Prostate gland (tissue), 2 donors: Measurements from ENCODE around the gene PARVB. TPM values are rescaled to one million over a fixed set of nuclear protein-coding genes. Genes with fewer than 3 reads are reported as not detected.

Experiments used
- DNase-seq: peaks from one replicate; pipeline ENCODE4 v3.0.0-alpha.2; 2019; ENCODE audit warnings: low spot score
- H3K27ac ChIP-seq, 2 donors: fragments of 200-600 bp; sonication (generic); 2 replicates each; pipeline ENCODE4 v1.5.1; 2017 to 2019
- H3K27me3 ChIP-seq: fragments of 200-600 bp; sonication (generic); replicated peaks from 2 replicates; pipeline ENCODE4 v1.5.1; 2019; ENCODE audit not compliant: insufficient read depth
- H3K36me3 ChIP-seq, 2 donors: fragments of 200-600 bp; sonication (generic); 1 replicate in 1 of 2; 2 replicates in 1 of 2; pipeline versions ENCODE4 v1.5.1 to v1.8.1; 2017 to 2019
- H3K4me1 ChIP-seq: fragments of 200-600 bp; sonication (generic); replicated peaks from 2 replicates; pipeline ENCODE4 v1.5.1; 2019
- H3K4me3 ChIP-seq, 2 donors: fragments of 200-600 bp; sonication (generic); 2 replicates each; pipeline ENCODE4 v1.5.1; 2017 to 2019
- H3K9me3 ChIP-seq: fragments of 200-600 bp; sonication (generic); 2 replicates; pipeline ENCODE4 v1.5.1; 2017
- POLR2A ChIP-seq: fragments of 450-650 bp; IDR thresholded peaks from one replicate; pipeline ENCODE4 v1.6.1; 2016; ENCODE audit warnings: antibody characterized with exemption, mild to moderate bottlenecking
- POLR2AphosphoS5 ChIP-seq: sonication (generic); formaldehyde crosslinking; IDR thresholded peaks from one replicate; pipeline ENCODE4 v1.6.1; 2017; ENCODE audit warnings: antibody characterized with exemption
- WGBS: methylation state at CpG from one replicate; pipeline ENCODE4 v1.1.5; 2018; 5-methylcytosine and 5-hydroxymethylcytosine counted together
- intact Hi-C: fragments of 100-400 bp; cut with DNase I; formaldehyde crosslinking; loops from one replicate; pipeline ENCODE4 v1.14.2; 2022
- total RNA-seq, 2 donors: library from RNA; depleted of rRNA; stranded (reverse); fragments of >200 nt; gene quantifications; one replicate each; pipeline ENCODE4 v1.1.0, GENCODE V29; 2016
- TF ChIP-seq, protein P1 (sequence below), 4 experiments: fragments of 200-600 bp in 2 of 4; fragments of 450-650 bp in 2 of 4; sonication (generic) in 2 of 4; IDR thresholded peaks; 1 replicate in 3 of 4; 2 replicates in 1 of 4; pipeline ENCODE4 v1.5.1; 2016 to 2019; ENCODE audit warnings: antibody characterized with exemption in 4 of 4, mild to moderate bottlenecking in 2 of 4, moderate library complexity in 2 of 4

PARVB gene
- total RNA-seq, 2 donors from 2014 or later: 11.7 to 28.4 TPM

DNA sequence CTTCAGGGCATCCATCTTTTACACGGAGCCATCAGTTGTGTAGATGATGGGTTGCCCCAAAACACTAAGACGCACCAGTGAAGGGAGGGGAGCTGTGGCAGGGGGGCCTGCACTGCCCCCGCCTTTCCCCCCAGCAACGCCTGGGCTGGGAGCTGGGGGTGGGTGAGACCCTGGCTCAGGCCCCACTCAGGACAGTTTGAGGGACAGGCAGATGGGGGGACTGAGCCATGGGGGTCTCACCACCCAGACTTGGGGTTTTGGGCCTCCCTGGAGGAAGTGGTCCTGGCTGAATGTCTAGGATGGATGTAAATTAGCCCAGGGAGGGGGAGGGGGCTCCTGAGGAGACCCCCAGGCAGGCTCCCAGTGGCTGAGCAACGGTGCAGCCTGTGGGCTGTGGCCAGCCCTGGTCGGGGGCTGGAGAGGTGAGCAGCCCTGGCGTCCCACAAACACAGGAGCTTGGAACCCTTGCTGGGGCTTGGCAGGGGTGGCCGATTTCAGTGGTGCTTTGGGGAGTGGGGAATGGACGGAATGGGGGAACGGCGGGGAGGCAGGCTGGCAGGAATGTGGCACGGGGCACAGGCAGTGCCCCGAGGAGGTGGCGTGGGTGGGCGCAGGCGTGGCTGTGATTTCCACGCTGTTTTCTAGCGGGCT, 6.1 kb downstream of the PARVB start:
- intact Hi-C loops: no loop called here
- no peaks in the 10 kb centered on the region for H3K4me1 ChIP-seq
- no peaks in the 10 kb centered on the region for H3K27me3 ChIP-seq
- DNase-seq: no peak
- H3K4me3 ChIP-seq: no peak overlapping the region
- TF ChIP-seq POLR2AphosphoS5: no peak
- TF ChIP-seq, protein P1, sequence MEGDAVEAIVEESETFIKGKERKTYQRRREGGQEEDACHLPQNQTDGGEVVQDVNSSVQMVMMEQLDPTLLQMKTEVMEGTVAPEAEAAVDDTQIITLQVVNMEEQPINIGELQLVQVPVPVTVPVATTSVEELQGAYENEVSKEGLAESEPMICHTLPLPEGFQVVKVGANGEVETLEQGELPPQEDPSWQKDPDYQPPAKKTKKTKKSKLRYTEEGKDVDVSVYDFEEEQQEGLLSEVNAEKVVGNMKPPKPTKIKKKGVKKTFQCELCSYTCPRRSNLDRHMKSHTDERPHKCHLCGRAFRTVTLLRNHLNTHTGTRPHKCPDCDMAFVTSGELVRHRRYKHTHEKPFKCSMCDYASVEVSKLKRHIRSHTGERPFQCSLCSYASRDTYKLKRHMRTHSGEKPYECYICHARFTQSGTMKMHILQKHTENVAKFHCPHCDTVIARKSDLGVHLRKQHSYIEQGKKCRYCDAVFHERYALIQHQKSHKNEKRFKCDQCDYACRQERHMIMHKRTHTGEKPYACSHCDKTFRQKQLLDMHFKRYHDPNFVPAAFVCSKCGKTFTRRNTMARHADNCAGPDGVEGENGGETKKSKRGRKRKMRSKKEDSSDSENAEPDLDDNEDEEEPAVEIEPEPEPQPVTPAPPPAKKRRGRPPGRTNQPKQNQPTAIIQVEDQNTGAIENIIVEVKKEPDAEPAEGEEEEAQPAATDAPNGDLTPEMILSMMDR (IDR thresholded peaks at IDR 0.05): no peak
- no peaks in the 10 kb centered on the region for H3K9me3 ChIP-seq
- H3K36me3 ChIP-seq: no peaks in the 10 kb centered on the region
- WGBS: 87% methylated on average over 18 of the region's 18 CpGs
- H3K27ac ChIP-seq: no peak overlapping the region

GRCh38 chr22:44030702-44031082, 6.6 kb downstream of the PARVB start:
- no peaks in the 10 kb centered on the region for H3K36me3 ChIP-seq
- no peaks in the 10 kb centered on the region for H3K9me3 ChIP-seq
- H3K27me3 ChIP-seq: no peaks in the 10 kb centered on the region
- no peak for TF ChIP-seq POLR2A
- TF ChIP-seq POLR2AphosphoS5: no peak
- TF ChIP-seq, protein P1 (IDR thresholded peaks at IDR 0.05): no peak
- H3K4me1 ChIP-seq: no peaks in the 10 kb centered on the region
- H3K27ac ChIP-seq: no peak overlapping the region
- intact Hi-C loops: no loop called here
- WGBS: 83% methylated on average over 8 of the region's 8 CpGs
- H3K4me3 ChIP-seq: no peak overlapping the region
- no peak for DNase-seq

DNA sequence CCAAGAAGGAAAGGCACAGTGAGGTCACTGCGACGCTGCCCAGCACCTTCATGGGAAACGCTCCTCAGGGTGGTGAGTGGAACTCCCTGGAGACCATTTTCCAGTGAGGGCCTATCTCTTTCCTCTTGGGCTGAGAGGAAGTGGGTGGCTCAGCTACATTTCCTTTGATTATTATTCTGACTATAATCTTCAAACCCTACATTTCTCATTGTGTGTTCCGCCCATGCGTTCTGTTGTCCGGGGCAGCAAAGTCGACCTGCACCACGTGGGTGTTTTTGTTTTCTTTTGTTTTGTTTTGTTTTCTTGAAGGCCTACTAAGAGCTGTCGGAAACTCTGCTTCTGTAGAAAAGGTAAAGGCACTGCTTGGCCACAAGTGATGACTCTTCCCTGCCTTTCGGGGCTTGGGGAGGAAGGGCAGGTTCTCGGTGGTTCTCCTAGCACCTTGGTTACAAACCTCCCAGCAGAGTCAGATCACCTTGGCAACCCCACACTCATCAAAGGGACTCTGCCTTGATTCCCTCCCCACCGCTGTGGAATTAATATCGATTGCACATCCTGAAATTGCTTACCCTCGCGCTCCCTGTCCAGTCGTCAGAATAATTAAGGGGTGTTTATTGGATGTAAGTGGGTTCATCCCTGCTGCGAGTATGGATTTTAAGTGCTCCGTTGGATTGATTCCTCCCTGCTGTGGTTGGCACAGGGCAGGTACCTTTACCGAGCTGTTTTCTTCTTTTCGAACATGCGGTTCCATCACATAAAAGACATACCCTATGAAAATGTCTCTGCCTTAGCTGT, 7.3 kb downstream of the PARVB start:
- Histone ChIP-seq H3K27ac (no peak overlapping the region), H3K4me3 (no peak overlapping the region), H3K36me3 (no peaks in the 10 kb centered on the region), H3K27me3 (no peaks in the 10 kb centered on the region), H3K9me3 (no peaks in the 10 kb centered on the region), H3K4me1 (no peaks in the 10 kb centered on the region)
- no peak for TF ChIP-seq POLR2A
- no peak for TF ChIP-seq POLR2AphosphoS5
- TF ChIP-seq, protein P1 (IDR thresholded peaks at IDR 0.05): no peak
- 82% methylated on average over 21 of the region's 21 CpGs for WGBS
- DNase-seq: no peak
- intact Hi-C loops: no loop called here

GRCh38 chr22:44032126-44032730, 8.1 kb downstream of the PARVB start:
- WGBS: 86% methylated on average over 14 of the region's 14 CpGs
- no peaks in the 10 kb centered on the region for H3K9me3 ChIP-seq

More at GRCh38 chr22:44032126-44032730, 8.1 kb downstream of the PARVB start:
- no peak for DNase-seq
- no peaks in the 10 kb centered on the region for H3K4me1 ChIP-seq
- H3K27me3 ChIP-seq: no peaks in the 10 kb centered on the region
- TF ChIP-seq POLR2AphosphoS5 (no peak), POLR2A (no peak)
- TF ChIP-seq, protein P1 (IDR thresholded peaks at IDR 0.05): no peak
- H3K4me3 ChIP-seq: no peak overlapping the region
- intact Hi-C loops: no loop called here
- H3K27ac ChIP-seq: no peak overlapping the region
- H3K36me3 ChIP-seq: no peaks in the 10 kb centered on the region
